GM23338 (cell line): ENCODE data around the gene MUC12. TPM values are rescaled to one million over a fixed set of nuclear protein-coding genes. Genes with fewer than 3 reads are reported as not detected.

Source experiments
- ATAC-seq: fragments of 200-7000 bp; cut with Tn5 transposase; 3 replicates; pipeline ENCODE4 v1.9.1; 2020
- DNase-seq: peaks from one replicate; pipeline ENCODE4 v3.0.0-alpha.2; 2015; ENCODE audit warnings: low spot score
- H2AFZ ChIP-seq: fragments of 200-600 bp; sonication (generic); 2 replicates; pipeline ENCODE4 v1.8.0; 2016; ENCODE audit warnings: antibody characterized with exemption, mild to moderate bottlenecking, moderate library complexity
- H3F3A ChIP-seq: fragments of 200-600 bp; sonication (generic); replicated peaks from 2 replicates; pipeline ENCODE4 v1.8.0; 2017; ENCODE audit warnings: antibody characterized with exemption, mixed run types, low read depth
- H3K27ac ChIP-seq: fragments of 200-600 bp; sonication (generic); 2 replicates; pipeline ENCODE4 v1.6.1; 2016; ENCODE audit warnings: low read depth
- H3K27me3 ChIP-seq: fragments of 200-600 bp; sonication (generic); 2 replicates; pipeline ENCODE4 v1.8.0; 2016; ENCODE audit warnings: mild to moderate bottlenecking, mixed run types, moderate library complexity; ENCODE audit not compliant: insufficient read depth
- H3K36me3 ChIP-seq: fragments of 200-600 bp; sonication (generic); 2 replicates; pipeline ENCODE4 v1.8.0; 2016; ENCODE audit warnings: mild to moderate bottlenecking; ENCODE audit not compliant: insufficient read depth
- H3K4me1 ChIP-seq: fragments of 200-600 bp; sonication (generic); 2 replicates; pipeline ENCODE4 v1.8.0; 2016; ENCODE audit warnings: mild to moderate bottlenecking, moderate library complexity; ENCODE audit not compliant: insufficient read depth
- H3K4me2 ChIP-seq: fragments of 200-600 bp; sonication (generic); 2 replicates; pipeline ENCODE4 v1.7.1; 2017; ENCODE audit warnings: mixed run types
- H3K4me3 ChIP-seq: fragments of 200-600 bp; sonication (generic); 2 replicates; pipeline ENCODE4 v1.6.1; 2016; ENCODE audit warnings: mixed run types
- H3K79me2 ChIP-seq: fragments of 200-600 bp; sonication (generic); replicated peaks from 2 replicates; pipeline ENCODE4 v1.8.0; 2017; ENCODE audit warnings: mild to moderate bottlenecking; ENCODE audit not compliant: insufficient read depth
- H3K9me2 ChIP-seq: fragments of 200-600 bp; sonication (generic); 2 replicates; pipeline ENCODE4 v1.8.0; 2017; ENCODE audit not compliant: insufficient read depth
- H4K20me1 ChIP-seq: fragments of 200-600 bp; sonication (generic); replicated peaks from 2 replicates; pipeline ENCODE4 v1.8.0; 2017; ENCODE audit warnings: mild to moderate bottlenecking; ENCODE audit not compliant: insufficient read depth
- H3K27ac Mint-ChIP-seq: 2 replicates; pipeline ENCODE4 v1.8.0; 2020; ENCODE audit warnings: inconsistent platforms, mild to moderate bottlenecking, moderate library complexity, mixed read lengths
- H3K27me3 Mint-ChIP-seq: 3 replicates; pipeline ENCODE4 v1.8.0; 2022; ENCODE audit warnings: low read depth, mild to moderate bottlenecking, moderate library complexity, mixed read lengths, inconsistent platforms; ENCODE audit not compliant: insufficient read depth, poor library complexity
- H3K36me3 Mint-ChIP-seq: 3 replicates; pipeline ENCODE4 v1.8.0; 2021; ENCODE audit warnings: low read depth, mild to moderate bottlenecking, inconsistent platforms, moderate library complexity, mixed read lengths
- H3K4me1 Mint-ChIP-seq: 3 replicates; pipeline ENCODE4 v1.8.0; 2020; ENCODE audit warnings: mild to moderate bottlenecking, inconsistent platforms, mixed read lengths
- H3K4me3 Mint-ChIP-seq: 3 replicates; pipeline ENCODE4 v1.8.0; 2021; ENCODE audit warnings: moderate library complexity, mild to moderate bottlenecking, inconsistent platforms, mixed read lengths
- H3K9me3 Mint-ChIP-seq: 3 replicates; pipeline ENCODE4 v1.8.0; 2020; ENCODE audit warnings: moderate library complexity, mild to moderate bottlenecking, inconsistent platforms, mixed read lengths
- CREB1 ChIP-seq: fragments of 250-450 bp; sonication (Bioruptor Pico); IDR thresholded peaks from 2 replicates; pipeline ENCODE4 v1.5.0; 2020; ENCODE audit warnings: low read depth, mild to moderate bottlenecking, moderate library complexity
- EZH2phosphoT487 ChIP-seq: fragments of 200-600 bp; sonication (generic); IDR thresholded peaks from one replicate; pipeline ENCODE4 v1.8.1; 2018; ENCODE audit warnings: antibody characterized with exemption; ENCODE audit not compliant: unreplicated experiment
- NANOG ChIP-seq: IDR thresholded peaks from 2 replicates; pipeline ENCODE4 v1.6.1; 2016; ENCODE audit warnings: antibody characterized with exemption, borderline replicate concordance
- STAT1 ChIP-seq: IDR thresholded peaks from one replicate; pipeline ENCODE4 v1.6.1; 2016; ENCODE audit warnings: antibody characterized with exemption; ENCODE audit not compliant: unreplicated experiment
- ZNF114 ChIP-seq: fragments of 250-450 bp; sonication (Bioruptor Pico); IDR thresholded peaks from 2 replicates; pipeline ENCODE4 v1.5.0; 2020; ENCODE audit warnings: mild to moderate bottlenecking, moderate library complexity
- ZNF331 ChIP-seq: fragments of 250-450 bp; sonication (Bioruptor Pico); IDR thresholded peaks from 2 replicates; pipeline ENCODE4 v1.5.0; 2020; ENCODE audit warnings: low read depth, mild to moderate bottlenecking, moderate library complexity
- polyA plus RNA-seq: library from polyadenylated mRNA; unstranded; fragments of >200 nt; fragmentation: Nextera tagmentation; extraction: Ambion mirVana; gene quantifications from 2 replicates; pipeline ENCODE4 v1.2.1, GENCODE V29; 2016
- total RNA-seq: library from RNA; depleted of rRNA; stranded (reverse); fragments of >200 nt; shearing (Covaris generic); gene quantifications from 2 replicates; pipeline ENCODE4 v1.2.3, GENCODE V29; 2014
- TF ChIP-seq, protein P1 (sequence below): fragments of 250-450 bp; sonication (Bioruptor Pico); IDR thresholded peaks from 2 replicates; pipeline ENCODE4 v1.5.0; 2020; ENCODE audit warnings: mild to moderate bottlenecking, moderate library complexity

MUC12 gene
- total and polyA plus RNA-seq, 2 experiments from 2014 or later, result 4.6 to 18.0 TPM

DNA sequence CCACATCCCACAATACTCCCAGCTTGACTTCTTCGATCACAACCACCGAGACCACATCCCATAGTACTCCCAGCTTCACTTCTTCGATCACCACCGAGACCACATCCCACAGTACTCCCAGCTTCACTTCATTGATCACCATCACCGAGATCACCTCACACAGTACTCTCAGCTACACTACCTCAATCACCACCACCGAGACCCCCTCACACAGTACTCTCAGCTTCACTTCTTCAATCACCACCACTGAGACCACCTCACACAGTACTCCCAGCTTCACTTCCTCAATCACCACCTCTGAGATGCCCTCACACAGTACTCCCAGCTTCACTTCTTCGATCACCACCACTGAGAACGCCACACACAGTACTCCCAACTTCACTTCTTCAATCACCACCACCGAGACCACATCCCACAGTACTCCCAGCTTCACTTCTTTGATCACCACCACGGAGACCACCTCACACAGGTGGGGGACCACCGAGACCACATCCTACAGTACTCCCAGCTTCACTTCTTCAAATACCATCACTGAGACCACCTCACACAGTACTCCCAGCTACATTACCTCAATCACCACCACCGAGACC lies 11.4 kb upstream of the MUC12 start (continued):
- TF ChIP-seq, protein P1, sequence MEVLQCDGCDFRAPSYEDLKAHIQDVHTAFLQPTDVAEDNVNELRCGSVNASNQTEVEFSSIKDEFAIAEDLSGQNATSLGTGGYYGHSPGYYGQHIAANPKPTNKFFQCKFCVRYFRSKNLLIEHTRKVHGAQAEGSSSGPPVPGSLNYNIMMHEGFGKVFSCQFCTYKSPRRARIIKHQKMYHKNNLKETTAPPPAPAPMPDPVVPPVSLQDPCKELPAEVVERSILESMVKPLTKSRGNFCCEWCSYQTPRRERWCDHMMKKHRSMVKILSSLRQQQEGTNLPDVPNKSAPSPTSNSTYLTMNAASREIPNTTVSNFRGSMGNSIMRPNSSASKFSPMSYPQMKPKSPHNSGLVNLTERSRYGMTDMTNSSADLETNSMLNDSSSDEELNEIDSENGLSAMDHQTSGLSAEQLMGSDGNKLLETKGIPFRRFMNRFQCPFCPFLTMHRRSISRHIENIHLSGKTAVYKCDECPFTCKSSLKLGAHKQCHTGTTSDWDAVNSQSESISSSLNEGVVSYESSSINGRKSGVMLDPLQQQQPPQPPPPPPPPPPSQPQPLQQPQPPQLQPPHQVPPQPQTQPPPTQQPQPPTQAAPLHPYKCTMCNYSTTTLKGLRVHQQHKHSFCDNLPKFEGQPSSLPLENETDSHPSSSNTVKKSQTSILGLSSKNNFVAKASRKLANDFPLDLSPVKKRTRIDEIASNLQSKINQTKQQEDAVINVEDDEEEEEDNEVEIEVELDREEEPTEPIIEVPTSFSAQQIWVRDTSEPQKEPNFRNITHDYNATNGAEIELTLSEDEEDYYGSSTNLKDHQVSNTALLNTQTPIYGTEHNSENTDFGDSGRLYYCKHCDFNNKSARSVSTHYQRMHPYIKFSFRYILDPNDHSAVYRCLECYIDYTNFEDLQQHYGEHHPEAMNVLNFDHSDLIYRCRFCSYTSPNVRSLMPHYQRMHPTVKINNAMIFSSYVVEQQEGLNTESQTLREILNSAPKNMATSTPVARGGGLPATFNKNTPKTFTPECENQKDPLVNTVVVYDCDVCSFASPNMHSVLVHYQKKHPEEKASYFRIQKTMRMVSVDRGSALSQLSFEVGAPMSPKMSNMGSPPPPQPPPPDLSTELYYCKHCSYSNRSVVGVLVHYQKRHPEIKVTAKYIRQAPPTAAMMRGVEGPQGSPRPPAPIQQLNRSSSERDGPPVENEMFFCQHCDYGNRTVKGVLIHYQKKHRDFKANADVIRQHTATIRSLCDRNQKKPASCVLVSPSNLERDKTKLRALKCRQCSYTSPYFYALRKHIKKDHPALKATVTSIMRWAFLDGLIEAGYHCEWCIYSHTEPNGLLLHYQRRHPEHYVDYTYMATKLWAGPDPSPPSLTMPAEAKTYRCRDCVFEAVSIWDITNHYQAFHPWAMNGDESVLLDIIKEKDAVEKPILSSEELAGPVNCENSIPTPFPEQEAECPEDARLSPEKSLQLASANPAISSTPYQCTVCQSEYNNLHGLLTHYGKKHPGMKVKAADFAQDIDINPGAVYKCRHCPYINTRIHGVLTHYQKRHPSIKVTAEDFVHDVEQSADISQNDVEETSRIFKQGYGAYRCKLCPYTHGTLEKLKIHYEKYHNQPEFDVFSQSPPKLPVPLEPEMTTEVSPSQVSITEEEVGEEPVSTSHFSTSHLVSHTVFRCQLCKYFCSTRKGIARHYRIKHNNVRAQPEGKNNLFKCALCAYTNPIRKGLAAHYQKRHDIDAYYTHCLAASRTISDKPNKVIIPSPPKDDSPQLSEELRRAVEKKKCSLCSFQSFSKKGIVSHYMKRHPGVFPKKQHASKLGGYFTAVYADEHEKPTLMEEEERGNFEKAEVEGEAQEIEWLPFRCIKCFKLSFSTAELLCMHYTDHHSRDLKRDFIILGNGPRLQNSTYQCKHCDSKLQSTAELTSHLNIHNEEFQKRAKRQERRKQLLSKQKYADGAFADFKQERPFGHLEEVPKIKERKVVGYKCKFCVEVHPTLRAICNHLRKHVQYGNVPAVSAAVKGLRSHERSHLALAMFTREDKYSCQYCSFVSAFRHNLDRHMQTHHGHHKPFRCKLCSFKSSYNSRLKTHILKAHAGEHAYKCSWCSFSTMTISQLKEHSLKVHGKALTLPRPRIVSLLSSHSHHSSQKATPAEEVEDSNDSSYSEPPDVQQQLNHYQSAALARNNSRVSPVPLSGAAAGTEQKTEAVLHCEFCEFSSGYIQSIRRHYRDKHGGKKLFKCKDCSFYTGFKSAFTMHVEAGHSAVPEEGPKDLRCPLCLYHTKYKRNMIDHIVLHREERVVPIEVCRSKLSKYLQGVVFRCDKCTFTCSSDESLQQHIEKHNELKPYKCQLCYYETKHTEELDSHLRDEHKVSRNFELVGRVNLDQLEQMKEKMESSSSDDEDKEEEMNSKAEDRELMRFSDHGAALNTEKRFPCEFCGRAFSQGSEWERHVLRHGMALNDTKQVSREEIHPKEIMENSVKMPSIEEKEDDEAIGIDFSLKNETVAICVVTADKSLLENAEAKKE (CRISPR knock-in tag), result no peak
- TF ChIP-seq STAT1, result no peak
- no peak for TF ChIP-seq NANOG
- TF ChIP-seq CREB1, result no peak
- no peak for TF ChIP-seq ZNF331 (CRISPR knock-in tag)

DNA sequence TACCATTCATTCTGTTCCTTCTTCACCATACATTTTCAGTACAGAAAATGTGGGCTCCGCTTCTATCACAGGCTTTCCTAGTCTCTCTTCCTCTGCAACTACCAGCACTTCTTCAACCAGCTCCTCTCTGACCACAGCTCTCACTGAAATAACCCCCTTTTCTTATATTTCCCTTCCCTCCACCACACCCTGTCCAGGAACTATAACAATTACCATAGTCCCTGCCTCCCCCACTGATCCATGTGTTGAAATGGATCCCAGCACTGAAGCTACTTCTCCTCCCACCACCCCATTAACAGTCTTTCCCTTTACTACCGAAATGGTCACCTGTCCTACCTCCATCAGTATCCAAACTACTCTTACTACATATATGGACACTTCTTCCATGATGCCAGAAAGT lies 9.5 kb upstream of the MUC12 start:
- H3K4me1 Mint-ChIP-seq, result no peaks in the 10 kb centered on the region; the same call in 2 of the 3 replicates
- ATAC-seq, result no peak
- no peaks in the 10 kb centered on the region for H3K27me3 Mint-ChIP-seq
- Histone ChIP-seq H3K4me3 (no peak overlapping the region), H3K9me2 (peaks cover 6% of the 10 kb centered on the region; the same call in 1 of the 2 replicates), H3K4me1 (peaks cover 8% of the 10 kb centered on the region; the same call in 1 of the 2 replicates), H3K36me3 (no peaks in the 10 kb centered on the region), H3K79me2 (no peaks in the 10 kb centered on the region), H3K27me3 (no peaks in the 10 kb centered on the region), H4K20me1 (no peaks in the 10 kb centered on the region), H3F3A (no peaks in the 10 kb centered on the region), H3K4me2 (no peak overlapping the region), H3K27ac (no peak overlapping the region), H2AFZ (no peak overlapping the region)
- no peak for DNase-seq
- H3K36me3 Mint-ChIP-seq, result no peaks in the 10 kb centered on the region
- no peaks in the 10 kb centered on the region for H3K9me3 Mint-ChIP-seq
- no peak overlapping the region for H3K27ac Mint-ChIP-seq
- no peak overlapping the region for H3K4me3 Mint-ChIP-seq
- TF ChIP-seq, protein P1 (CRISPR knock-in tag), result no peak
- TF ChIP-seq ZNF331 (CRISPR knock-in tag) (no peak), EZH2phosphoT487 (no peak), ZNF114 (CRISPR knock-in tag) (no peak)
